Lung (tissue), 12 donors: Measurements from ENCODE around the gene TCF12. TPM values are rescaled to one million over a fixed set of nuclear protein-coding genes. Genes with fewer than 3 reads are reported as not detected.
A peak's percentile ranks its signal among the peaks of the same experiment; 100 is the strongest.

ENCODE experiments used
- ATAC-seq: fragments of 200-7000 bp; cut with Tn5 transposase; one replicate; pipeline ENCODE4 v1.9.1; 2020; ENCODE audit warnings: moderate number of reproducible peaks; ENCODE audit not compliant: insufficient read depth, low FRiP score
- DNase-seq, 3 donors: peaks; one replicate each; pipeline ENCODE4 v3.0.0-alpha.2; 2013 to 2017
- H3K27ac ChIP-seq, 2 donors: one replicate each; pipeline ENCODE4 v1.5.1; 2013; ENCODE audit warnings: mild to moderate bottlenecking in 2 of 2, moderate library complexity in 2 of 2, control low read depth in 1 of 2, inconsistent platforms in 1 of 2, low read depth in 1 of 2, low read length in 1 of 2
- H3K27me3 ChIP-seq, 3 donors: one replicate each; pipeline ENCODE4 v1.5.1; 2013; ENCODE audit warnings: low read length in 2 of 3; ENCODE audit not compliant: control insufficient read depth in 3 of 3, insufficient read depth in 3 of 3
- H3K36me3 ChIP-seq, 4 donors: one replicate each; pipeline ENCODE4 v1.5.1; 2013; ENCODE audit warnings: low read length in 4 of 4, mild to moderate bottlenecking in 1 of 4, moderate library complexity in 1 of 4; ENCODE audit not compliant: control insufficient read depth in 4 of 4, insufficient read depth in 4 of 4
- H3K4me1 ChIP-seq, 5 donors: one replicate each; pipeline ENCODE4 v1.5.1; 2013; ENCODE audit warnings: low read length in 5 of 5, mild to moderate bottlenecking in 2 of 5, moderate library complexity in 1 of 5; ENCODE audit not compliant: control insufficient read depth in 5 of 5, insufficient read depth in 5 of 5
- H3K4me3 ChIP-seq: one replicate; pipeline ENCODE4 v1.5.1; 2013; ENCODE audit warnings: mild to moderate bottlenecking, control low read depth, moderate library complexity
- H3K9ac ChIP-seq, 2 donors: one replicate each; pipeline ENCODE4 v1.5.1; 2013; ENCODE audit warnings: low read length in 2 of 2, control low read depth in 1 of 2; ENCODE audit not compliant: insufficient read depth in 1 of 2
- H3K9me3 ChIP-seq, 4 donors: one replicate each; pipeline ENCODE4 v1.5.1; 2013; ENCODE audit warnings: low read length in 3 of 4, mild to moderate bottlenecking in 1 of 4, moderate library complexity in 1 of 4; ENCODE audit not compliant: control insufficient read depth in 4 of 4, insufficient read depth in 3 of 4
- WGBS, 2 donors: extraction: QIAGEN DNeasy Blood & Tissue Kit; methylation state at CpG; one replicate each; pipeline ENCODE4 v1.1.7; 2013; 5-methylcytosine and 5-hydroxymethylcytosine counted together
- polyA plus RNA-seq, 2 donors: library from polyadenylated mRNA; stranded (reverse); fragments of 200-250 nt; gene quantifications; one replicate each; pipeline ENCODE4 v1.2.1, GENCODE V29; 2013
- total RNA-seq, 2 donors: library from RNA; depleted of rRNA in 1 of 2; stranded (reverse); fragments of >200 nt in 1 of 2; gene quantifications; one replicate each; pipeline ENCODE4 v1.2.1, GENCODE V29; 2014 to 2021
- TF ChIP-seq, protein P1 (sequence below): IDR thresholded peaks from 2 replicates; pipeline ENCODE4 v1.5.1; 2012; ENCODE audit warnings: mild to moderate bottlenecking; ENCODE audit errors: control extremely low read depth, extremely low read depth
- donor health status: control.
- donor health status: control.
- donor health status: Bipolar disorder and iron deficiency.
- donor health status: healthy.
- donor health status: DM: yes; HTN: yes; CAD: no.

Gene TCF12
- total and polyA plus RNA-seq, 4 donors, result 9.6 to 314 (median 56.3) TPM

DNA sequence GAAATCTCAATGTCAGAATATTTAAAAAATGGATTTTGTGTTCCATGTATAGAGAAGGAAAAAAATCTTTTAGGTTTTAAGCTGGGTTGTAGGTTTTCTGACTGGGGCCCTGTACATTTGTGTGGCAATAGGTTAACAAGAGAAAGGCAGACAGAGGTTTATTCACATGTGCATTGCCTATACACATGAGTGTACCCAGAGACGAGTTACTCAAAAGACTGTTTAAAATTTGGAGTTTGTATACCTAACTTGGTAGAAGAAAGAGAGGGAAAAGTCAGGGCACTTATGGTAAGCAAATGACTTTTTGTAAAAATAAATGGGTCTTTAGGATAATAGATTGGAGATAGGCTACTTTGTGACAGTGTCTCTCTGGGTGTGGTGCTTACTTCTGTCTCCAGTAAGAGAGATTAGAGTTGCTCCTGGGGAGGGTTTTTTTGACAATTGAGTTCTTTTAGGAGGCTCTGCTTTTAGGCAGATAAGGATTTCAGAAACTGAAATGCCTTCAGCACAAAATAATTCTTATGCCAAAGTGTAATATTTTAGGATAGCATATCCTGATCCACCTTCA is 225.2 kb downstream of the TCF12 start:
- ATAC-seq, result no peak

GRCh38 chr15:57144448-57144847 is 226.0 kb downstream of the TCF12 start:
- Histone ChIP-seq H3K27me3 (no peaks in the 10 kb centered on the region), H3K9ac (no peak overlapping the region), H3K4me3 (no peak overlapping the region), H3K9me3 (no peaks in the 10 kb centered on the region), H3K36me3 (no peaks in the 10 kb centered on the region), H3K27ac (no peak overlapping the region), H3K4me1 (peaks cover 0 to 33% (median 11%) of the 10 kb centered on the region in 5 donors)
- DNase-seq, result no peak
- ATAC-seq, result no peak
- TF ChIP-seq, protein P1, sequence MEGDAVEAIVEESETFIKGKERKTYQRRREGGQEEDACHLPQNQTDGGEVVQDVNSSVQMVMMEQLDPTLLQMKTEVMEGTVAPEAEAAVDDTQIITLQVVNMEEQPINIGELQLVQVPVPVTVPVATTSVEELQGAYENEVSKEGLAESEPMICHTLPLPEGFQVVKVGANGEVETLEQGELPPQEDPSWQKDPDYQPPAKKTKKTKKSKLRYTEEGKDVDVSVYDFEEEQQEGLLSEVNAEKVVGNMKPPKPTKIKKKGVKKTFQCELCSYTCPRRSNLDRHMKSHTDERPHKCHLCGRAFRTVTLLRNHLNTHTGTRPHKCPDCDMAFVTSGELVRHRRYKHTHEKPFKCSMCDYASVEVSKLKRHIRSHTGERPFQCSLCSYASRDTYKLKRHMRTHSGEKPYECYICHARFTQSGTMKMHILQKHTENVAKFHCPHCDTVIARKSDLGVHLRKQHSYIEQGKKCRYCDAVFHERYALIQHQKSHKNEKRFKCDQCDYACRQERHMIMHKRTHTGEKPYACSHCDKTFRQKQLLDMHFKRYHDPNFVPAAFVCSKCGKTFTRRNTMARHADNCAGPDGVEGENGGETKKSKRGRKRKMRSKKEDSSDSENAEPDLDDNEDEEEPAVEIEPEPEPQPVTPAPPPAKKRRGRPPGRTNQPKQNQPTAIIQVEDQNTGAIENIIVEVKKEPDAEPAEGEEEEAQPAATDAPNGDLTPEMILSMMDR, result no peak
- WGBS, 2 donors, result 38 to 59% methylated on average over 5 of the region's 5 CpGs

More for the DNA sequence above, 225.2 kb downstream of the TCF12 start:
- no peaks in the 10 kb centered on the region for H3K36me3 ChIP-seq
- no peak overlapping the region for H3K9ac ChIP-seq
- WGBS, 2 donors, result 58 to 86% methylated on average over 1 of the region's 1 CpG
- no peak overlapping the region for H3K27ac ChIP-seq
- H3K4me3 ChIP-seq, result no peak overlapping the region
- H3K27me3 ChIP-seq, result no peaks in the 10 kb centered on the region
- H3K4me1 ChIP-seq, result peaks cover 0 to 36% (median 10%) of the 10 kb centered on the region in 5 donors
- no peaks in the 10 kb centered on the region for H3K9me3 ChIP-seq
- TF ChIP-seq, protein P1, result no peak
- no peak for DNase-seq

GRCh38 chr15:57146506-57147201 is 228.2 kb downstream of the TCF12 start:
- DNase-seq, result peak; percentile 22 to 94 (median 92)
- H3K27ac ChIP-seq, result no peak overlapping the region
- no peak for ATAC-seq

More at GRCh38 chr15:57146506-57147201, 228.2 kb downstream of the TCF12 start:
- TF ChIP-seq, protein P1, result peak; percentile 77
- WGBS, 2 donors, result 16 to 24% methylated on average over 4 of the region's 4 CpGs
- H3K36me3 ChIP-seq, result peaks cover 0 to 5% (median under 1%) of the 10 kb centered on the region in 4 donors
- H3K27me3 ChIP-seq, result no peaks in the 10 kb centered on the region
- H3K9ac ChIP-seq, result peak overlapping the region in 1 of 2 donors; percentile 67
- H3K4me3 ChIP-seq, result no peak overlapping the region
- H3K9me3 ChIP-seq, result peaks cover 0 to under 1% (median under 1%) of the 10 kb centered on the region in 4 donors
- peaks cover 0 to 32% (median 11%) of the 10 kb centered on the region in 5 donors for H3K4me1 ChIP-seq
